T-helper 17 cell (primary cell): ENCODE measurements around the gene NACA2. TPM values are rescaled to one million over a fixed set of nuclear protein-coding genes. Genes with fewer than 3 reads are reported as not detected.
"Not testable (repeated sequence)": the region's sequence is repeated elsewhere in the genome, so short reads cannot be mapped to it uniquely, and the experiment has no call there.

Source experiments
- ATAC-seq: fragments of 150-1000 bp; cut with Tn5 transposase; 2 replicates; pipeline ENCODE4 v1.10.0; 2021; ENCODE audit warnings: mild to moderate bottlenecking, moderate library complexity
- DNase-seq, 3 donors: peaks; one replicate each; pipeline versions ENCODE4 v3.0.0 to v3.0.0-alpha.2; 2020 to 2021
- H3K9me3 ChIP-seq: one replicate; pipeline ENCODE4 v1.7.0; 2013; ENCODE audit warnings: low read length, mild to moderate bottlenecking; ENCODE audit not compliant: control insufficient read depth, poor library complexity, severe bottlenecking
- H3K27ac Mint-ChIP-seq: one replicate; pipeline ENCODE4 v1.8.0; 2022; ENCODE audit warnings: mild to moderate bottlenecking, moderate library complexity, mixed read lengths
- H3K27me3 Mint-ChIP-seq: one replicate; pipeline ENCODE4 v1.8.0; 2022; ENCODE audit warnings: mixed read lengths
- H3K36me3 Mint-ChIP-seq: one replicate; pipeline ENCODE4 v1.8.0; 2022; ENCODE audit warnings: low read depth, mixed read lengths
- H3K4me1 Mint-ChIP-seq: one replicate; pipeline ENCODE4 v1.8.0; 2022; ENCODE audit warnings: mild to moderate bottlenecking, mixed read lengths
- H3K4me3 Mint-ChIP-seq: one replicate; pipeline ENCODE4 v1.8.0; 2022; ENCODE audit warnings: mild to moderate bottlenecking, moderate library complexity, mixed read lengths
- total RNA-seq, 4 donors: library from RNA in 2 of 4; stranded (reverse) in 2 of 4; gene quantifications; one replicate each; pipeline ENCODE4 v1.2.3 and lab custom pipeline; 2022 to 2026

Gene NACA2
- total RNA-seq, 2 donors from 2014 or later = not detected

- H3K27me3 Mint-ChIP-seq = peaks cover 35% of the 10 kb centered on the region
- no peak for DNase-seq
- H3K36me3 Mint-ChIP-seq = peaks cover 2% of the 10 kb centered on the region
- no peaks in the 10 kb centered on the region for H3K4me1 Mint-ChIP-seq
- no peak overlapping the region for H3K27ac Mint-ChIP-seq
- H3K4me3 Mint-ChIP-seq = no peak overlapping the region
- no peak for ATAC-seq
- no peaks in the 10 kb centered on the region for H3K9me3 ChIP-seq
These were observed 9.2 kb downstream of the NACA2 start for GRCh38 chr17:61581611-61582349.

- ATAC-seq = no peak
- H3K9me3 ChIP-seq = no peaks in the 10 kb centered on the region
- DNase-seq = no peak
- Mint-ChIP-seq H3K4me3 (no peak overlapping the region), H3K36me3 (peaks cover 2% of the 10 kb centered on the region), H3K27ac (no peak overlapping the region), H3K4me1 (no peaks in the 10 kb centered on the region), H3K27me3 (peaks cover 43% of the 10 kb centered on the region)
These were observed 10.5 kb downstream of the NACA2 start for GRCh38 chr17:61580502-61580901.

GRCh38 chr17:61579961-61580360, 11.1 kb downstream of the NACA2 start:
- H3K36me3 Mint-ChIP-seq = peaks cover 2% of the 10 kb centered on the region
- peaks cover 48% of the 10 kb centered on the region for H3K27me3 Mint-ChIP-seq
- no peaks in the 10 kb centered on the region for H3K9me3 ChIP-seq
- no peaks in the 10 kb centered on the region for H3K4me1 Mint-ChIP-seq
- no peak overlapping the region for H3K4me3 Mint-ChIP-seq
- DNase-seq = no peak
- no peak for ATAC-seq
- no peak overlapping the region for H3K27ac Mint-ChIP-seq

- no peak overlapping the region for H3K27ac Mint-ChIP-seq
- H3K36me3 Mint-ChIP-seq = peaks cover 2% of the 10 kb centered on the region
- H3K4me3 Mint-ChIP-seq = no peak overlapping the region
- peaks cover 50% of the 10 kb centered on the region for H3K27me3 Mint-ChIP-seq
- no peaks in the 10 kb centered on the region for H3K9me3 ChIP-seq
- H3K4me1 Mint-ChIP-seq = no peaks in the 10 kb centered on the region
- no peak for ATAC-seq
- DNase-seq = no peak
These were observed 11.7 kb downstream of the NACA2 start for GRCh38 chr17:61579347-61579746.

GRCh38 chr17:61578645-61579044, 12.4 kb downstream of the NACA2 start:
- Mint-ChIP-seq H3K4me3 (no peak overlapping the region), H3K27me3 (peaks cover 56% of the 10 kb centered on the region), H3K36me3 (peaks cover 2% of the 10 kb centered on the region), H3K27ac (no peak overlapping the region), H3K4me1 (no peaks in the 10 kb centered on the region)
- no peak for DNase-seq
- no peaks in the 10 kb centered on the region for H3K9me3 ChIP-seq
- no peak for ATAC-seq

- no peaks in the 10 kb centered on the region for H3K4me1 Mint-ChIP-seq
- no peak overlapping the region for H3K4me3 Mint-ChIP-seq
- H3K27me3 Mint-ChIP-seq = peaks cover 56% of the 10 kb centered on the region
- no peak overlapping the region for H3K27ac Mint-ChIP-seq
- H3K9me3 ChIP-seq = no peaks in the 10 kb centered on the region
- DNase-seq = no peak
- H3K36me3 Mint-ChIP-seq = peaks cover 2% of the 10 kb centered on the region
- ATAC-seq = no peak
These were observed 15.0 kb downstream of the NACA2 start for GRCh38 chr17:61575983-61576382.

GRCh38 chr17:61575352-61575975, 15.6 kb downstream of the NACA2 start:
- H3K27me3 Mint-ChIP-seq = peaks cover 50% of the 10 kb centered on the region
- H3K4me1 Mint-ChIP-seq = no peaks in the 10 kb centered on the region
- H3K36me3 Mint-ChIP-seq = peaks cover 2% of the 10 kb centered on the region
- ATAC-seq (no peak), DNase-seq (no peak)
- no peaks in the 10 kb centered on the region for H3K9me3 ChIP-seq
- no peak overlapping the region for H3K4me3 Mint-ChIP-seq
- H3K27ac Mint-ChIP-seq = no peak overlapping the region

GRCh38 chr17:61574542-61575351, 16.3 kb downstream of the NACA2 start:
- Mint-ChIP-seq H3K27ac (no peak overlapping the region), H3K27me3 (peaks cover 45% of the 10 kb centered on the region), H3K36me3 (no peaks in the 10 kb centered on the region), H3K4me1 (no peaks in the 10 kb centered on the region), H3K4me3 (no peak overlapping the region)
- DNase-seq (no peak), ATAC-seq (no peak)
- no peaks in the 10 kb centered on the region for H3K9me3 ChIP-seq

GRCh38 chr17:61572547-61572946, 18.5 kb downstream of the NACA2 start:
- not testable (repeated sequence) for H3K4me1 Mint-ChIP-seq, H3K27ac Mint-ChIP-seq, ATAC-seq, H3K9me3 ChIP-seq, H3K4me3 Mint-ChIP-seq, DNase-seq, H3K36me3 Mint-ChIP-seq
- H3K27me3 Mint-ChIP-seq = peaks cover 30% of the 10 kb centered on the region

GRCh38 chr17:61571624-61572023, 19.4 kb downstream of the NACA2 start:
- no peaks in the 10 kb centered on the region for H3K36me3 Mint-ChIP-seq
- H3K9me3 ChIP-seq = no peaks in the 10 kb centered on the region
- peaks cover 30% of the 10 kb centered on the region for H3K27me3 Mint-ChIP-seq
- DNase-seq (no peak), ATAC-seq (no peak)
- H3K4me1 Mint-ChIP-seq = no peaks in the 10 kb centered on the region
- no peak overlapping the region for H3K4me3 Mint-ChIP-seq
- no peak overlapping the region for H3K27ac Mint-ChIP-seq

GRCh38 chr17:61570118-61570517, 20.9 kb downstream of the NACA2 start:
- peaks cover 18% of the 10 kb centered on the region for H3K27me3 Mint-ChIP-seq
- no peaks in the 10 kb centered on the region for H3K36me3 Mint-ChIP-seq
- no peaks in the 10 kb centered on the region for H3K4me1 Mint-ChIP-seq
- H3K27ac Mint-ChIP-seq = no peak overlapping the region
- H3K9me3 ChIP-seq = no peaks in the 10 kb centered on the region
- no peak for DNase-seq
- no peak overlapping the region for H3K4me3 Mint-ChIP-seq
- ATAC-seq = no peak

GRCh38 chr17:61569525-61569924, 21.5 kb downstream of the NACA2 start:
- not testable (repeated sequence) for H3K4me3 Mint-ChIP-seq, H3K36me3 Mint-ChIP-seq, H3K9me3 ChIP-seq, DNase-seq, H3K27ac Mint-ChIP-seq, H3K4me1 Mint-ChIP-seq, ATAC-seq
- H3K27me3 Mint-ChIP-seq = peaks cover 15% of the 10 kb centered on the region

GRCh38 chr17:61568219-61569072, 22.6 kb downstream of the NACA2 start:
- H3K4me3 Mint-ChIP-seq = no peak overlapping the region
- H3K4me1 Mint-ChIP-seq = no peaks in the 10 kb centered on the region
- H3K27me3 Mint-ChIP-seq = peaks cover 12% of the 10 kb centered on the region
- H3K27ac Mint-ChIP-seq = no peak overlapping the region
- no peaks in the 10 kb centered on the region for H3K9me3 ChIP-seq
- H3K36me3 Mint-ChIP-seq = no peaks in the 10 kb centered on the region
- DNase-seq = no peak
- no peak for ATAC-seq
